ENCODE measurements around the gene CENPP.

- TF ChIP-seq CTCF (IDR thresholded peaks at IDR 0.05) = no peak
- no peak for TF ChIP-seq POLR2A (IDR thresholded peaks at IDR 0.05)
Observed at GRCh38 chr9:92483627-92484545, 158.1 kb downstream of the CENPP start.

Measured in transverse colon (tissue), 3 donors.